HG03469 (cell line): Measurements from ENCODE around the gene HTT.

Experiments used
- ATAC-seq: cut with Tn5 transposase; IDR thresholded peaks from one replicate; pipeline ENCODE4 v1.9.1; 2021; ENCODE audit warnings: mild to moderate bottlenecking, moderate library complexity, moderate number of reproducible peaks; ENCODE audit not compliant: unreplicated experiment

HTT gene

GRCh38 chr4:3285558-3286334 lies 211.3 kb downstream of the HTT start:
- peak; percentile 74 for ATAC-seq

GRCh38 chr4:3286335-3287175 lies 212.1 kb downstream of the HTT start:
- no peak for ATAC-seq

- ATAC-seq, result no peak
Measured at GRCh38 chr4:3287271-3287971, 212.9 kb downstream of the HTT start.

- no peak for ATAC-seq
Measured at GRCh38 chr4:3287972-3288570, 213.6 kb downstream of the HTT start.

GRCh38 chr4:3288571-3289094 lies 214.2 kb downstream of the HTT start:
- no peak for ATAC-seq

- ATAC-seq, result no peak
Measured at GRCh38 chr4:3290476-3290875, 216.0 kb downstream of the HTT start.

GRCh38 chr4:3290889-3291321 lies 216.4 kb downstream of the HTT start:
- no peak for ATAC-seq

- no peak for ATAC-seq
Measured at GRCh38 chr4:3291411-3291968, 217.0 kb downstream of the HTT start.

- ATAC-seq, result peak; percentile 3
Measured at GRCh38 chr4:3291969-3292570, 217.6 kb downstream of the HTT start.

- peak; percentile 46 for ATAC-seq
Measured at GRCh38 chr4:3292571-3293400, 218.3 kb downstream of the HTT start, which contains the start of gene RGS12. Gene RGS12, plus strand, starts transcription at chr4:3293021. Its CDS starts 23,150 bp downstream, at chr4:3316171.
